AG10803 (cell line): ENCODE data around the gene SSH2.

Source experiments
- DNase-seq: peaks from one replicate; pipeline ENCODE4 v3.0.0; 2010; ENCODE audit warnings: low read depth
- H3K4me3 ChIP-seq: 2 replicates; pipeline ENCODE4 v1.5.1; 2011; ENCODE audit warnings: mild to moderate bottlenecking, low read length, control low read depth
- TF ChIP-seq, protein P1 (sequence below): conservative IDR thresholded peaks from 2 replicates; pipeline ENCODE4 v1.5.1; 2011; ENCODE audit warnings: mild to moderate bottlenecking, low read length, control low read depth, inconsistent platforms

The SSH2 gene

GRCh38 chr17:29821897-29822296 lies 108.1 kb downstream of the SSH2 start:
- TF ChIP-seq, protein P1, sequence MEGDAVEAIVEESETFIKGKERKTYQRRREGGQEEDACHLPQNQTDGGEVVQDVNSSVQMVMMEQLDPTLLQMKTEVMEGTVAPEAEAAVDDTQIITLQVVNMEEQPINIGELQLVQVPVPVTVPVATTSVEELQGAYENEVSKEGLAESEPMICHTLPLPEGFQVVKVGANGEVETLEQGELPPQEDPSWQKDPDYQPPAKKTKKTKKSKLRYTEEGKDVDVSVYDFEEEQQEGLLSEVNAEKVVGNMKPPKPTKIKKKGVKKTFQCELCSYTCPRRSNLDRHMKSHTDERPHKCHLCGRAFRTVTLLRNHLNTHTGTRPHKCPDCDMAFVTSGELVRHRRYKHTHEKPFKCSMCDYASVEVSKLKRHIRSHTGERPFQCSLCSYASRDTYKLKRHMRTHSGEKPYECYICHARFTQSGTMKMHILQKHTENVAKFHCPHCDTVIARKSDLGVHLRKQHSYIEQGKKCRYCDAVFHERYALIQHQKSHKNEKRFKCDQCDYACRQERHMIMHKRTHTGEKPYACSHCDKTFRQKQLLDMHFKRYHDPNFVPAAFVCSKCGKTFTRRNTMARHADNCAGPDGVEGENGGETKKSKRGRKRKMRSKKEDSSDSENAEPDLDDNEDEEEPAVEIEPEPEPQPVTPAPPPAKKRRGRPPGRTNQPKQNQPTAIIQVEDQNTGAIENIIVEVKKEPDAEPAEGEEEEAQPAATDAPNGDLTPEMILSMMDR = no peak
- no peak for DNase-seq
- no peak overlapping the region for H3K4me3 ChIP-seq

GRCh38 chr17:29820425-29820824 lies 109.6 kb downstream of the SSH2 start:
- no peak overlapping the region for H3K4me3 ChIP-seq
- DNase-seq = no peak
- TF ChIP-seq, protein P1 = no peak

GRCh38 chr17:29807520-29808361 lies 122.3 kb downstream of the SSH2 start:
- peak; percentile 68 for DNase-seq
- TF ChIP-seq, protein P1 = peak; percentile 86
- no peak overlapping the region for H3K4me3 ChIP-seq

GRCh38 chr17:29802246-29802645 lies 127.8 kb downstream of the SSH2 start:
- TF ChIP-seq, protein P1 = no peak
- no peak for DNase-seq
- H3K4me3 ChIP-seq = no peak overlapping the region

- TF ChIP-seq, protein P1 = no peak
- DNase-seq = no peak
- no peak overlapping the region for H3K4me3 ChIP-seq
These were observed 129.6 kb downstream of the SSH2 start for GRCh38 chr17:29800457-29800856.

- H3K4me3 ChIP-seq = no peak overlapping the region
These were observed 133.4 kb downstream of the SSH2 start for GRCh38 chr17:29796652-29797051.

More at GRCh38 chr17:29796652-29797051, 133.4 kb downstream of the SSH2 start:
- no peak for DNase-seq
- TF ChIP-seq, protein P1 = no peak
